ENCODE measurements around the gene FRMPD2.

Gene FRMPD2, protein sequence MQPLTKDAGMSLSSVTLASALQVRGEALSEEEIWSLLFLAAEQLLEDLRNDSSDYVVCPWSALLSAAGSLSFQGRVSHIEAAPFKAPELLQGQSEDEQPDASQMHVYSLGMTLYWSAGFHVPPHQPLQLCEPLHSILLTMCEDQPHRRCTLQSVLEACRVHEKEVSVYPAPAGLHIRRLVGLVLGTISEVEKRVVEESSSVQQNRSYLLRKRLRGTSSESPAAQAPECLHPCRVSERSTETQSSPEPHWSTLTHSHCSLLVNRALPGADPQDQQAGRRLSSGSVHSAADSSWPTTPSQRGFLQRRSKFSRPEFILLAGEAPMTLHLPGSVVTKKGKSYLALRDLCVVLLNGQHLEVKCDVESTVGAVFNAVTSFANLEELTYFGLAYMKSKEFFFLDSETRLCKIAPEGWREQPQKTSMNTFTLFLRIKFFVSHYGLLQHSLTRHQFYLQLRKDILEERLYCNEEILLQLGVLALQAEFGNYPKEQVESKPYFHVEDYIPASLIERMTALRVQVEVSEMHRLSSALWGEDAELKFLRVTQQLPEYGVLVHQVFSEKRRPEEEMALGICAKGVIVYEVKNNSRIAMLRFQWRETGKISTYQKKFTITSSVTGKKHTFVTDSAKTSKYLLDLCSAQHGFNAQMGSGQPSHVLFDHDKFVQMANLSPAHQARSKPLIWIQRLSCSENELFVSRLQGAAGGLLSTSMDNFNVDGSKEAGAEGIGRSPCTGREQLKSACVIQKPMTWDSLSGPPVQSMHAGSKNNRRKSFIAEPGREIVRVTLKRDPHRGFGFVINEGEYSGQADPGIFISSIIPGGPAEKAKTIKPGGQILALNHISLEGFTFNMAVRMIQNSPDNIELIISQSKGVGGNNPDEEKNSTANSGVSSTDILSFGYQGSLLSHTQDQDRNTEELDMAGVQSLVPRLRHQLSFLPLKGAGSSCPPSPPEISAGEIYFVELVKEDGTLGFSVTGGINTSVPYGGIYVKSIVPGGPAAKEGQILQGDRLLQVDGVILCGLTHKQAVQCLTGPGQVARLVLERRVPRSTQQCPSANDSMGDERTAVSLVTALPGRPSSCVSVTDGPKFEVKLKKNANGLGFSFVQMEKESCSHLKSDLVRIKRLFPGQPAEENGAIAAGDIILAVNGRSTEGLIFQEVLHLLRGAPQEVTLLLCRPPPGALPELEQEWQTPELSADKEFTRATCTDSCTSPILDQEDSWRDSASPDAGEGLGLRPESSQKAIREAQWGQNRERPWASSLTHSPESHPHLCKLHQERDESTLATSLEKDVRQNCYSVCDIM (N-terminal part only)

DNA sequence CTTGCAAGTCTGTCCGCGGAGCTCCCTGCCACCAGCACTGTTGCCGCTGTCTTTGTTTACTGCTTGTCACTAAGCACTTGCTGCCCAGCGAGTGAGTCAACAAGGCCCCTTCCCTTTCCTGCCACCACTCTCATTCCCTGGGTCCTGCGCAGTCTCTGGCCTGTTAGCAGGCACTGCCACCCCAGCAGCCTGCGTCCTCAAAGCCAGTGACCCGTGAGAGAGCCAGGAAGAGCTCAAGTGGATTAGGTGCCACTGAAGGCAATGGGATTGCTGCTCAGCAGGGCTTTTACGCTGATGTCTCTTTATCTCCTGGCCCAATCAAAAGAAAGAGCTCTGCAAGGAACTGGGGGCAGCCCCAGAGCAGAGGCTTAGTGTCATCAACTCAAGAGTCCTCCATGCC is at the start of gene FRMPD2:
FRMPD2 (minus strand) TSS at position 61 of the 400 bp plus-strand sequence. CDS start 129 bp downstream, outside the sequence.
- DNase-seq (ENCODE audit: low spot score) = no peak

DNA sequence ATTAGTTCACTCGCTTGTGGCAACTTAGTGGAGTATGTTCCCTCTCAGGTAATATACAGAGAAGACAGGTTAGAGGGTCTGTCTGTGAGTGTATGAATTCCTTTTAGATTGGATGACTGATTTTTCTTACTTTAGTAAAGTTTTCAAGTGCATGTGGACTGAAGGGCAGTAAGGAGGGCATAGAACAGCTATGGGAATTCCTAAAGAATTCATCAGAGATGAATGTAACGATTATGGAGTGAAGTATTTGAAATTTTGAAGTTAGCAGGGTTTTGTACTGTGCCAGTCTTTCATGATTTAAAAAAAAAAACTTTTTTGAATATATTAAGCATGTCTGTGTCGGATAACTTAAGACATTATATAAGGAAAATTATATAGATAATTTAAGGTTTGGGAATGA is 47.5 kb upstream of the FRMPD2 start:
- DNase-seq (ENCODE audit: low spot score) = no peak

- DNase-seq (ENCODE audit: low spot score) = no peak
Observed at GRCh38 chr10:48317321-48317990, 43.0 kb upstream of the FRMPD2 start.

- no peak for DNase-seq (ENCODE audit: low spot score)
Observed at GRCh38 chr10:48316236-48316635, 41.7 kb upstream of the FRMPD2 start.

GRCh38 chr10:48314107-48314506 is 39.6 kb upstream of the FRMPD2 start:
- no peak for DNase-seq (ENCODE audit: low spot score)

- DNase-seq (ENCODE audit: low spot score) = peak; percentile 56
Observed at GRCh38 chr10:48309711-48310226, 35.3 kb upstream of the FRMPD2 start.

GRCh38 chr10:48307711-48308018 is 33.2 kb upstream of the FRMPD2 start:
- DNase-seq (ENCODE audit: low spot score) = no peak

DNA sequence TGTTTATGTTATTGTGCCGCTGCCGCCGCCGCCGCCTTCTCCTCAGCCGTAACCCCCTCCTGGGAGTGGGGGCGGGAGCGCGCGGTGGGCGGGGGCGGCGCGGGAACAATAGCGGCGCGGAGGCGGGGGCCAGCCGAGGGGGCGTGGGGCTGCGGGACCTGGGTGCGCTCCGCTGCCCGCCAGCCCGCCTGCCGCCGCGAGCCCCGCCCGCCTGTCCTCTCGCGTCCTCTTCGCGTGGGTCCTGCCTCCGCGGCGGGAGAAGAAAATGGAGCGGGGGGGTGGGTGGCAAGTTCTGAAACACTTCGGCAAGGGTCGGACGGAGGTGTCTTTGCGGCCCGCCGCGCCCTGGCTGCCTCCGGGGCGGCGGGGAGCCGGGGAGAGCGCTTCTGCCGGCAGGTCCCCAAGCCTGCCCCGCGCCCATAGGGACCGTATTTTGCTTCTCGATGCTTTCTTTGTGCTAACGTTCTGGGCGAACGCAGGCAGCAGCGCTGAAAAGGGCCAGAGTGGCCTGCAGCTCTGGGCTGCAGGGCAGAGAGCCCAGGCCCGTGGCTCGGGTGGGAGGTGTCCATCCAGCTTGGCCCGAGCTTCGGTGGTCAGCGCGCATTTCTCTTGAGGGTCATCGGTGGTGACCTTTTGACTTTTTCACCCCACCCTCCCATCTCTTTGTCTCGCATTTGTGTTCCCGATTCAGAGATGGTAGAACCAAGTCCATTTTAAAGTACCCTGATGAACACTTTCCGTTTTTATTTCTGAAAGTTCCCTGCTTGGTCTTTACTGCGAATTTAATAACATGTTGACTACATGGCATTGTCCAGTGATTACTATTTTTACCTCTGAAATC is 32.6 kb upstream of the FRMPD2 start:
- peak; percentile 63 for DNase-seq (ENCODE audit: low spot score)

DNA sequence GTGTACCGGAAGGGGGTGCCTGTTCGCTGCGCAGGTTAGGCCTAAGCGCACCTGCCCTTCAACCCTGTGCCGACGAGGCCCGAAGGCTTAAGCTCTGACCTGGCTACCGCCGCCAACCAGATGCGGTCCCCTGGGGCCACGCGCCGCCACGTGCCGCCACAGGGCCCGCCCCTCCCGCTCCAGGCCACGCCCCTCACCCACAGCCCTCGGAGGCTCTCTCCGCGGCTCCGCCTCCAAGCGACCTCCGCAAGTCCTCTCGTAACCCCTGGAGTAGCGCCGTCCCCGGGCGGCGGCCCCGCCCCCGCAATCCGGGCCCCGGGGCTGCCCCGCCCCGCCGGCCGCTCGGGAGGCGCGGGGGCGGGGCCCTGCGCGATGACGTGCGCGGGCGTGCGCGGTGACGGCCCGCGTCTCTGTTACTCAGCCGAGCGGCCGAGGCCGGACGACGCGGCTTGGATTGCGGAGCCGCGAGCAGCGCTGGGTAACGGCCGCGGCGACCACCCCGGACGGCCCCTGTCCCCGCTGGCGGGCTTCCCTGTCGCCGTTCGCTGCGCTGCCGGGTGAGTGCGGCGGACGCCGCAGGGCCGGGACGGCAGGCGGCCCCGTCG is 31.9 kb upstream of the FRMPD2 start, which contains the start of gene MAPK8:
MAPK8 (plus strand) TSS at position 413 of the 605 bp plus-strand sequence. CDS start 94,984 bp downstream, outside the sequence.
- peak; percentile 94 for DNase-seq (ENCODE audit: low spot score)

- DNase-seq (ENCODE audit: low spot score) = no peak
Observed at GRCh38 chr10:48305905-48306264, 31.4 kb upstream of the FRMPD2 start.

DNA sequence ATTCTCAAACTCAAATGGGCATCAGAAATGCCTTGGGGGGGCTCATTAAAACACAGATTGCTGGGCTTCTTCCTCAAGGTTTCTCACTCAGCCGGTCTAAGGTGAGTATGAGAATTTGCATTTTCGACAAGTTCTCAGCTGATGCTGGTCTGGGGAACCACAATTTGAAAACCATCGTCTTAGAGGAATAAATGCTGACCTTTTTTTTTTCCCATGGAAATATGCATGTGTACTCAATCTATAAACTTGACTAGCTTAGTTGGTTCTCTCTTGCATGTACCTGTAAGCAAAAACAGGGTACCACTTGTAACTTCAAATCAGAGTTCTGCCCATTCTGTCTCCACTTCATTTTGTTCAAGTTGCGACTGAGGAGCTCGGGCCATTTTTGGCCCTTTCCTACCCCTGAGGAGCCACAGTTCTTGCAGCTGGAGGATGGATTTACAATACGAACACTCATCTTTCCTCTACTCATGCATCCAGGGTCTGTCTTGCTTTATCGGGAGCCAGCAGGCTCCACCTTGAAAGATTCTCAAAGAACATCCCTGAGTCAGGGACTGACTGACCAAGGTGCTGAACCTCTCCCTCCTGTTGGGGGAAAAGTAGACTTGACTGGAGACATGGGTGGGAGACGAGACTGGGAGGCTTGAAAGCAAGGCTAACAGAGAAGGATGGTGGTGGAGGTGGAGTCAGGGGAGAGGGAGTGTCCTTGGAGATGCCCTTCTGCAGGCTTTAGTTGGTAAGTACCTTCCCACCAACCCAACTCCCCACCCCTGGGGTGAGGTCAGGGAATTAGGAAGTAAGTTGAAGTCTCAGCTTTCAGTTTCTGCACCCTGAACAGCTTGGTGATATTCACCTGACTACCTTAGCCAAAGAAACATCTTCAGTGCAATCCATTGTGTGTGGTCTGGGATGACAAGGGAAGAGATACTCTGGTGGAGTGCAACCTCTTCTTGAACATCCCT is 28.3 kb upstream of the FRMPD2 start:
- DNase-seq (ENCODE audit: low spot score) = no peak

GRCh38 chr10:48300556-48300955 is 26.1 kb upstream of the FRMPD2 start:
- DNase-seq (ENCODE audit: low spot score) = no peak

DNA sequence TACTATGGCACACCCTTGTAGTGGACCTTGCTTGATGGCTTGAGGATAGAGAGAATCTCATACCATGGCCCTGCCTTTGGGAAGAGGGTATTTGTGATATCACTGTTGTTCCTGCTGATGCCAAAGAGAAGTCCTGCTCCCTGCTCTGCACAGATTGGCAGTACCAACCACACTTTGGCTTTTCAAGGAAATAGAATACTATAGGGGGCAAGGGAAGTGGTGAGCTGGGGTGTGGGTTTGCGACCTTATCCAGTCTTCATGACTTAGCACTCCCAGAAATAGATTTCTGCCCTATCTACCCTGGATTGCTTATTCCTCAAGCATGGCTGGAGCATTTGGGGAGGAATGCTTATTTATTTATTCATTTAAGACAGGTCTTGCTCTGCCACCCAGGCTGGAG is 25.2 kb upstream of the FRMPD2 start:
- DNase-seq (ENCODE audit: low spot score) = no peak

DNA sequence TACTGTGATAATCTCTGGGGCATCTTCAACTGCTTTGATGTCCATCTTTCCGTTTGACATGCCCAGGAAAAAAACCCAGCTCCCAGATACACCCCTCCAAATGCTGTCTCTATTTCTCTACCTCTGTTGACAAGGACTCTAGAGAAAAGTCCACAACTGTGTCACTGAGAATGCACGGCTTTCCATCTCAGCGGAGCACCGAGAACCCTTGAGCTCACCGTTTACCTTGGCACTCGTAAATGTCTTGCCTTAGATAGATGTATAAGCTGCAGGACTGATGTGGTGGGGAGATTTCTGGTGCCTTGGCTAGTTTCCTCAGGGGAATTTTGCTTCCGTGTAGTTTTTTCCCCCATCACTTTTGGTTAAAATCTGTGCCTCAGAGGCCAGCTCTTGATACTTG is 24.6 kb upstream of the FRMPD2 start:
- no peak for DNase-seq (ENCODE audit: low spot score)

DNA sequence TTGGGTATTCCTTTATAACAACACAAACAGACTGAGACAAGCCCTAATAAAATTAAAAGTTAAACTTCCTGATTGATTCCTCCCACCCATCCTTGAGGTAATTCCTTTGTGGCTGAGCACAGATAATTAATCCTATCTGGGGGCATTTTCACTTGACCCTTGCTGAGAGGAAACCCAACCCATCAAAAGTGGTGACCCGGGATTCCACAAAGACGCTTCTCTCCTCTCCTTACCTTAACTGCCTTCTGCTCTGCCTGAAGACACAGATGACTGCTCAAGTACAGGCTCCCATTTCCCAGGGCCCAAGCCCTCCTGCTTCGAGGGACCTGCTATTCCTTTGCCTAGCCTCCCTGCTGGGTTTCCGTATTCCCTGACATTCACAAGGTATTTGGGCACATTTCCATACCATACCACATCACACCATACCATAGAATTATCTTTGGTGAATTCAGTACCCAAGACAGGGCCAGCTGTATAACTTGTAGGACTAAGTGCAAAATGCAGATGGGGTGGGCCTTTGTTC is 22.1 kb upstream of the FRMPD2 start:
- no peak for DNase-seq (ENCODE audit: low spot score)

GRCh38 chr10:48294431-48294830 is 19.9 kb upstream of the FRMPD2 start:
- DNase-seq (ENCODE audit: low spot score) = no peak

GRCh38 chr10:48292616-48293015 is 18.1 kb upstream of the FRMPD2 start:
- DNase-seq (ENCODE audit: low spot score) = no peak

- no peak for DNase-seq (ENCODE audit: low spot score)
Observed at GRCh38 chr10:48291190-48291589, 16.7 kb upstream of the FRMPD2 start.

DNA sequence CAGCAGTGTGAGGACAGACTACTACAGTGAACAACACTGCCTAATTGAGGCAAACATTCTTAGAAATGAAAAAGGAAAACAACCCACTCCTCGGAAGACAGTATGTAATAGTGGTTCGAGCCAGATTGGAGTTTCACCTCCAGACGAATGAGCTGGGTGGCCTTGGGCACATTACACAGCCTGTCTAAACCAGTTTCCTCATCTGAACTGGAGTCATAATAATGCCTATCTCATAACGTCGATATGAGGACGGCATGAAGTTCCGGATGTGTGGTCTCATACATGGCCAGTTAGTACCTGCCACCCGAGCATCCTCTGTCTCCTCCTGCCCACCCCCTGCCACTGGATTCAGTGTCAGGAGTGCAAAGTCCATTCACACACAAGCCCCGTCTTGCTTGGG is 15.8 kb upstream of the FRMPD2 start:
- DNase-seq (ENCODE audit: low spot score) = no peak
